Vagina (tissue), 2 donors: ENCODE measurements around the gene KHDRBS1. TPM values are rescaled to one million over a fixed set of nuclear protein-coding genes. Genes with fewer than 3 reads are reported as not detected.

ENCODE experiments used
- DNase-seq, 2 donors: peaks; one replicate each; pipeline ENCODE4 v3.0.0-alpha.2; 2017; ENCODE audit errors: extremely low spot score in 2 of 2
- H3K27ac ChIP-seq: fragments of 200-600 bp; sonication (generic); one replicate; pipeline ENCODE4 v1.5.1; 2019
- H3K27me3 ChIP-seq: fragments of 200-600 bp; sonication (generic); one replicate; pipeline ENCODE4 v1.5.1; 2019
- H3K36me3 ChIP-seq, 2 donors: fragments of 200-600 bp; sonication (generic); one replicate each; pipeline ENCODE4 v1.5.1; 2017 to 2019
- H3K4me1 ChIP-seq: fragments of 200-600 bp; sonication (generic); one replicate; pipeline ENCODE4 v1.5.1; 2019
- H3K4me3 ChIP-seq, 2 donors: fragments of 200-600 bp; sonication (generic); 1 replicate in 1 of 2; 2 replicates in 1 of 2; pipeline ENCODE4 v1.5.1; 2016 to 2019
- H3K9me3 ChIP-seq: fragments of 200-600 bp; sonication (generic); one replicate; pipeline ENCODE4 v1.5.1; 2019
- CTCF ChIP-seq, 3 experiments: fragments of 450-650 bp in 2 of 3; fragments of 200-600 bp in 1 of 3; sonication (generic) in 1 of 3; IDR thresholded peaks; one replicate each; pipeline ENCODE4 v1.5.1; 2017 to 2019; ENCODE audit warnings: antibody characterized with exemption in 3 of 3, mild to moderate bottlenecking in 2 of 3, moderate library complexity in 2 of 3
- POLR2A ChIP-seq, 2 donors: fragments of 450-650 bp; IDR thresholded peaks; one replicate each; pipeline ENCODE4 v1.6.1; 2017; ENCODE audit warnings: antibody characterized with exemption in 2 of 2, mild to moderate bottlenecking in 2 of 2, moderate library complexity in 2 of 2
- POLR2AphosphoS5 ChIP-seq, 2 donors: sonication (generic); formaldehyde crosslinking; IDR thresholded peaks; one replicate each; pipeline ENCODE4 v1.9.0; 2017; ENCODE audit warnings: antibody characterized with exemption in 2 of 2, mild to moderate bottlenecking in 2 of 2, low read depth in 1 of 2; ENCODE audit not compliant: insufficient read depth in 1 of 2
- intact Hi-C: fragments of 100-400 bp; cut with DNase I; formaldehyde crosslinking; loops from one replicate; pipeline ENCODE4 v1.15.1; 2023
- total RNA-seq: library from RNA; depleted of rRNA; stranded (reverse); fragments of >200 nt; gene quantifications from one replicate; pipeline ENCODE4 v1.2.3, GENCODE V29; 2016

KHDRBS1 gene
- total RNA-seq = 104 TPM

- intact Hi-C loops = no loop called here
- H3K27ac ChIP-seq = peak within 1 kb of the TSS; percentile 98
- peak within 1 kb of the TSS; percentile 89 to 95 for H3K4me3 ChIP-seq
- peak; percentile 97 to 99 for DNase-seq
- H3K27me3 ChIP-seq = no peaks in the 10 kb centered on the region
- TF ChIP-seq POLR2A (IDR thresholded peaks at IDR 0.05) (peak in 1 of 2 donors; percentile 90), POLR2AphosphoS5 (IDR thresholded peaks at IDR 0.05; ENCODE audit: insufficient read depth in 1 of 2, low read depth in 1 of 2) (peak; percentile 94 to 99), CTCF (IDR thresholded peaks at IDR 0.05) (no peak)
- H3K36me3 ChIP-seq = no peaks in the 10 kb centered on the region
- H3K4me1 ChIP-seq = peaks cover 45% of the 10 kb centered on the region
- no peaks in the 10 kb centered on the region for H3K9me3 ChIP-seq
Observed at GRCh38 chr1:32013386-32014198, at the start of gene KHDRBS1. Gene KHDRBS1 (plus strand): TSS chr1:32013868. CDS start chr1:32013996, 128 bp downstream.

GRCh38 chr1:31970873-31971272 is 42.8 kb upstream of the KHDRBS1 start:
- no peaks in the 10 kb centered on the region for H3K9me3 ChIP-seq
- intact Hi-C loops = loop anchor here (10.0 kb wide), 2 partner anchors 94 to 1994 kb away; no protein-coding TSS in a partner anchor
- H3K27me3 ChIP-seq = no peaks in the 10 kb centered on the region
- TF ChIP-seq POLR2AphosphoS5 (IDR thresholded peaks at IDR 0.05; ENCODE audit: insufficient read depth in 1 of 2, low read depth in 1 of 2) = no peak
- TF ChIP-seq POLR2A (IDR thresholded peaks at IDR 0.05) = no peak
- no peak for TF ChIP-seq CTCF (IDR thresholded peaks at IDR 0.05)
- no peaks in the 10 kb centered on the region for H3K4me1 ChIP-seq
- no peaks in the 10 kb centered on the region for H3K36me3 ChIP-seq
- H3K27ac ChIP-seq = no peak overlapping the region
- no peak overlapping the region for H3K4me3 ChIP-seq
- no peak for DNase-seq

- Histone ChIP-seq H3K36me3 (no peaks in the 10 kb centered on the region), H3K27ac (no peak overlapping the region), H3K27me3 (no peaks in the 10 kb centered on the region), H3K9me3 (no peaks in the 10 kb centered on the region), H3K4me3 (no peak overlapping the region), H3K4me1 (peaks cover 19% of the 10 kb centered on the region)
- intact Hi-C loops = loop anchor here (10.0 kb wide), 2 partner anchors 88 to 1988 kb away; no protein-coding TSS in a partner anchor
- no peak for DNase-seq
- TF ChIP-seq POLR2A (IDR thresholded peaks at IDR 0.05) (no peak), POLR2AphosphoS5 (IDR thresholded peaks at IDR 0.05; ENCODE audit: insufficient read depth in 1 of 2, low read depth in 1 of 2) (no peak)
Observed at GRCh38 chr1:31976401-31976800, 37.3 kb upstream of the KHDRBS1 start.

GRCh38 chr1:31977385-31978131 is 36.1 kb upstream of the KHDRBS1 start:
- Histone ChIP-seq H3K36me3 (no peaks in the 10 kb centered on the region), H3K27ac (peak overlapping the region; percentile 70), H3K27me3 (no peaks in the 10 kb centered on the region), H3K4me1 (peaks cover 19% of the 10 kb centered on the region), H3K4me3 (no peak overlapping the region), H3K9me3 (no peaks in the 10 kb centered on the region)
- no peak for TF ChIP-seq POLR2A (IDR thresholded peaks at IDR 0.05)
- peak in 1 of 3 experiments; percentile 24 for TF ChIP-seq CTCF (IDR thresholded peaks at IDR 0.05)
- peak in 1 of 2 donors; percentile 71 for TF ChIP-seq POLR2AphosphoS5 (IDR thresholded peaks at IDR 0.05; ENCODE audit: insufficient read depth in 1 of 2, low read depth in 1 of 2)
- DNase-seq = no peak
- intact Hi-C loops = loop anchor here (10.0 kb wide), 2 partner anchors 87 to 1987 kb away; no protein-coding TSS in a partner anchor

- peaks cover 19% of the 10 kb centered on the region for H3K4me1 ChIP-seq
- no peak for DNase-seq
- no peaks in the 10 kb centered on the region for H3K36me3 ChIP-seq
- H3K27ac ChIP-seq = no peak overlapping the region
- no peak overlapping the region for H3K4me3 ChIP-seq
- no peaks in the 10 kb centered on the region for H3K9me3 ChIP-seq
- intact Hi-C loops = loop anchor here (10.0 kb wide), 2 partner anchors 86 to 1986 kb away; no protein-coding TSS in a partner anchor
- TF ChIP-seq CTCF (IDR thresholded peaks at IDR 0.05) (no peak), POLR2A (IDR thresholded peaks at IDR 0.05) (no peak)
- H3K27me3 ChIP-seq = no peaks in the 10 kb centered on the region
Observed at GRCh38 chr1:31978843-31979400, 34.7 kb upstream of the KHDRBS1 start.
